Superior temporal gyrus (tissue), 1 donor: ENCODE measurements around the gene RASSF7.
"Not testable (repeated sequence)": the region's sequence is repeated elsewhere in the genome, so short reads cannot be mapped to it uniquely, and the experiment has no call there.

ENCODE experiments used
- DNase-seq: peaks from one replicate; pipeline ENCODE4 v3.0.0-alpha.2; 2016; ENCODE audit errors: extremely low spot score

Gene RASSF7

GRCh38 chr11:567011-567628, 6.3 kb downstream of the RASSF7 start:
- DNase-seq = no peak

- DNase-seq = no peak
Measured at GRCh38 chr11:567629-568292, 7.0 kb downstream of the RASSF7 start.

- peak; percentile 87 for DNase-seq
Measured at GRCh38 chr11:568306-569157, 7.8 kb downstream of the RASSF7 start.

- no peak for DNase-seq
Measured at GRCh38 chr11:569158-569885, 8.6 kb downstream of the RASSF7 start.

GRCh38 chr11:571802-572185, 11.0 kb downstream of the RASSF7 start:
- DNase-seq = no peak

- DNase-seq = no peak
Measured at GRCh38 chr11:573146-573759, 12.5 kb downstream of the RASSF7 start.

GRCh38 chr11:574031-574570, 13.3 kb downstream of the RASSF7 start:
- DNase-seq = not testable (repeated sequence)

GRCh38 chr11:574632-575312, 14.0 kb downstream of the RASSF7 start:
- DNase-seq = no peak

- peak; percentile 50 for DNase-seq
Measured at GRCh38 chr11:575313-575995, 14.7 kb downstream of the RASSF7 start.

GRCh38 chr11:575996-576768, 15.4 kb downstream of the RASSF7 start, which contains the start of gene PHRF1:
TSS of gene PHRF1 (plus strand) at chr11:576470. CDS start at chr11:581513, 5,043 bp downstream.
- peak; percentile 95 for DNase-seq

GRCh38 chr11:576811-577610, 16.2 kb downstream of the RASSF7 start:
- no peak for DNase-seq

GRCh38 chr11:577611-577894, 16.8 kb downstream of the RASSF7 start:
- no peak for DNase-seq

GRCh38 chr11:578276-579035, 17.7 kb downstream of the RASSF7 start:
- no peak for DNase-seq

- no peak for DNase-seq
Measured at GRCh38 chr11:579830-580601, 19.2 kb downstream of the RASSF7 start.

- DNase-seq = no peak
Measured at GRCh38 chr11:581342-581741, 20.6 kb downstream of the RASSF7 start.

GRCh38 chr11:581752-582151, 21.0 kb downstream of the RASSF7 start:
- peak; percentile 35 for DNase-seq

- DNase-seq = no peak
Measured at GRCh38 chr11:584287-584686, 23.5 kb downstream of the RASSF7 start.
